ENCODE measurements around the gene SPX.

DNA sequence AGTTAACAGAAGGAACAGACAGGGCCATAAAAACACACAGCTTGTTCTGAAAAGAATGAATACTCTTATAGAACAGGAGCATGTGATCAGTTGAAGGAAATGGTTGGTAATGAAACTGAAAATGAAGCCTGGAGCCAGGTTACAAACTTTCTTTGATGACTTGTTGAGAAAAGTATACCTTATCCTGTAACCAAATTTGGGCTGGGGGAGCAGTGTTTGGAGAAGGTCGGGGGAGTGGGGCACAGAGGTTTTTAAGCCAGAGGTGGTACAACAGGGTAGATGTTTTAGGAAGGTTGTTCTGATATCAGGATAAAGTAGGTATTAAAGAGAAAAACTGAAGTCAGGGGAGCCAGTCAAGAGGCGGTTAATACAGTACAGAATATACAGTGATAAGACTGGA is 16.3 kb upstream of the SPX start:
- TF ChIP-seq, protein P1, sequence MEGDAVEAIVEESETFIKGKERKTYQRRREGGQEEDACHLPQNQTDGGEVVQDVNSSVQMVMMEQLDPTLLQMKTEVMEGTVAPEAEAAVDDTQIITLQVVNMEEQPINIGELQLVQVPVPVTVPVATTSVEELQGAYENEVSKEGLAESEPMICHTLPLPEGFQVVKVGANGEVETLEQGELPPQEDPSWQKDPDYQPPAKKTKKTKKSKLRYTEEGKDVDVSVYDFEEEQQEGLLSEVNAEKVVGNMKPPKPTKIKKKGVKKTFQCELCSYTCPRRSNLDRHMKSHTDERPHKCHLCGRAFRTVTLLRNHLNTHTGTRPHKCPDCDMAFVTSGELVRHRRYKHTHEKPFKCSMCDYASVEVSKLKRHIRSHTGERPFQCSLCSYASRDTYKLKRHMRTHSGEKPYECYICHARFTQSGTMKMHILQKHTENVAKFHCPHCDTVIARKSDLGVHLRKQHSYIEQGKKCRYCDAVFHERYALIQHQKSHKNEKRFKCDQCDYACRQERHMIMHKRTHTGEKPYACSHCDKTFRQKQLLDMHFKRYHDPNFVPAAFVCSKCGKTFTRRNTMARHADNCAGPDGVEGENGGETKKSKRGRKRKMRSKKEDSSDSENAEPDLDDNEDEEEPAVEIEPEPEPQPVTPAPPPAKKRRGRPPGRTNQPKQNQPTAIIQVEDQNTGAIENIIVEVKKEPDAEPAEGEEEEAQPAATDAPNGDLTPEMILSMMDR (IDR thresholded peaks at IDR 0.05), result no peak
- TF ChIP-seq POLR2AphosphoS5 (IDR thresholded peaks at IDR 0.05) (no peak), POLR2A (IDR thresholded peaks at IDR 0.05; ENCODE audit: low read depth) (no peak), EP300 (IDR thresholded peaks at IDR 0.05) (no peak)
